Measurements from ENCODE around the gene MVP. TPM values are rescaled to one million over a fixed set of nuclear protein-coding genes. Genes with fewer than 3 reads are reported as not detected.

The MVP gene
- total RNA-seq, 2 donors from 2014 or later, result 175 to 190 TPM

DNA sequence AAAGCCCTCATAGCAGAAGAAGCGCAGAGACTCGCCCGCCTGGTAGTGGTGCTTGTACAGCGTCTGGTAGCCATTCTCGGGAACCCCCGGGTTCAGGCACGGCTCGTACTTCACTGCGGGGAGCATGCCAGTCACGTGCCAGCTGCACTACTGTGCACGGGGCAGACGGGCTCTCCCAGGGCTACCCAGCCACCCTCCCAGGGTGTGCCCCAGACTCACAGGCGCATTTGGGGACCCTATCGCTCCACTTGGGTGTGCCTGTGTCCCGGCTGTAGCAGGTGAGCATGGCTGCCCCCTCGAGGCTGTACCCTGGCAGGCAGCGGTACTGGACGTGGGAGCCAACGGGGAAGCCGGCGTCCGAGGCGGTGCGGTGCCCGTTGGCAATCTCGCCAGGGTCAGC is 53.1 kb downstream of the MVP start:
- H3K36me3 ChIP-seq, result no peaks in the 10 kb centered on the region
- H3K9me3 ChIP-seq, result no peaks in the 10 kb centered on the region
- H3K27ac ChIP-seq, result no peak overlapping the region
- H3K27me3 ChIP-seq (replicated peaks; ENCODE audit: insufficient read depth), result peaks cover 14% of the 10 kb centered on the region
- no peaks in the 10 kb centered on the region for H3K4me1 ChIP-seq (ENCODE audit: control insufficient read depth in 1 of 2, low read depth in 2 of 2)
- ATAC-seq (ENCODE audit: insufficient number of reproducible peaks, low FRiP score, low read depth) (no peak), DNase-seq (ENCODE audit: low spot score) (no peak)
- no peak overlapping the region for H3K4me3 ChIP-seq
- no peak for TF ChIP-seq CTCF (IDR thresholded peaks at IDR 0.05)

GRCh38 chr16:29875206-29875605 is 54.9 kb downstream of the MVP start:
- H3K4me1 ChIP-seq (ENCODE audit: control insufficient read depth in 1 of 2, low read depth in 2 of 2), result no peaks in the 10 kb centered on the region
- TF ChIP-seq CTCF (IDR thresholded peaks at IDR 0.05), result no peak
- H3K36me3 ChIP-seq, result no peaks in the 10 kb centered on the region
- DNase-seq (ENCODE audit: low spot score), result no peak
- ATAC-seq (ENCODE audit: insufficient number of reproducible peaks, low FRiP score, low read depth), result no peak
- no peaks in the 10 kb centered on the region for H3K9me3 ChIP-seq
- no peak overlapping the region for H3K4me3 ChIP-seq
- no peak overlapping the region for H3K27ac ChIP-seq
- H3K27me3 ChIP-seq (replicated peaks; ENCODE audit: insufficient read depth), result peaks cover 14% of the 10 kb centered on the region

DNA sequence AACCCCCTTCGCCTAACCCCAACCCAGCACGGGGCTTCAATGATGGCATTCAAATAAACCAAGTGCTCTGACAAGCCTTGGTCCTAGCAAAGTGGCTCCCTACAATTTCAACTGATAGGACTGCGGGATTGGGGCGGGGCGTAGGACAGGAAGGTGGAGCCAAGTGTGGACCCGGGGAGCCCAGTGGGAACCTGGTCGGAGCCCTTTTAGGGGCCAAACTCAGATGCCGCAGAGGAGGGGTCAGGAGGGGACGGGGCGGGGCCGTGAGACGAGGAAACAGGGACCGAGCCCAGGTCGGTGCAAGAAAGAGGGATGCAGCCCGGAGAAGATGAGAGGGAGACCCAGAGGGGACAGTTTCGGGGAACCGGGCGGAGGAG is 55.9 kb downstream of the MVP start:
- peak overlapping the region; percentile 58 for H3K4me3 ChIP-seq
- no peaks in the 10 kb centered on the region for H3K9me3 ChIP-seq
- no peak for DNase-seq (ENCODE audit: low spot score)
- peaks cover 14% of the 10 kb centered on the region for H3K27me3 ChIP-seq (replicated peaks; ENCODE audit: insufficient read depth)
- no peaks in the 10 kb centered on the region for H3K4me1 ChIP-seq (ENCODE audit: control insufficient read depth in 1 of 2, low read depth in 2 of 2)
- ATAC-seq (ENCODE audit: insufficient number of reproducible peaks, low FRiP score, low read depth), result no peak
- H3K27ac ChIP-seq, result no peak overlapping the region
- TF ChIP-seq CTCF (IDR thresholded peaks at IDR 0.05), result no peak
- H3K36me3 ChIP-seq, result no peaks in the 10 kb centered on the region

DNA sequence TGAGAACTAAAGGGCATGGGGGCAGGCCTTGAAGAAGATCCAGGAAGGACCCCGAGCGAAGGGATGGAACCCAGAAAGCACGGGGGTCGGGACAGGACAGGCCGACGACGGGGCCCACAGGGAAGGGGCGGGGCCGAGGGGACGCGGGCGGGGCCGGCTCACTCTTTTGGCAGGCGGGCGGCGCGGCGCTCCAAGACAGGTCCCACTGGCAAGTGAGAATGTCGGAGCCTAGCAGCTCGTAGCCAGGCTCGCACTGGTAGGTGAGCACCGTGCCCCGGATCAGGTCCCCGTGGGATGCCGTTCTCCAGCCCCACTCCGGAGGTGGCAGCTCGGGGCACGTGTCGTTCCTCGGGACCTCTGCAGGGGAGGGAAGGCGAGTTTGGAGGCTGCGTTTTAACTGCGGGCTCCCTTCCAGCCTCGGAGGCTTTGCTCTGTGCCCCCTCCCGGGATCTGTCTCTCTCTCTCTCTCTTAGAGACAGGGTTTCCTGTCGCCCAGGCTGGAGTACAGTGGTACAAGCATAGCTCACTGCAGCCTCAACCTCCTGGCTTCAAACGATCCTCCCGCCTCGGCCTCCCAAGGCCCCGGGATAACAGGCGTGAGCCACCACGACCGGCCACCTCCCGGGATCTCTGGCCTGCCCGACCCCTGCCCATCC is 56.5 kb downstream of the MVP start:
- H3K9me3 ChIP-seq, result no peaks in the 10 kb centered on the region
- H3K4me1 ChIP-seq (ENCODE audit: control insufficient read depth in 1 of 2, low read depth in 2 of 2), result no peaks in the 10 kb centered on the region
- H3K36me3 ChIP-seq, result no peaks in the 10 kb centered on the region
- peaks cover 14% of the 10 kb centered on the region for H3K27me3 ChIP-seq (replicated peaks; ENCODE audit: insufficient read depth)
- peak overlapping the region; percentile 58 for H3K4me3 ChIP-seq
- ATAC-seq (ENCODE audit: insufficient number of reproducible peaks, low FRiP score, low read depth), result no peak
- no peak for TF ChIP-seq CTCF (IDR thresholded peaks at IDR 0.05)
- no peak for DNase-seq (ENCODE audit: low spot score)
- no peak overlapping the region for H3K27ac ChIP-seq

- DNase-seq (ENCODE audit: low spot score), result no peak
- Histone ChIP-seq H3K9me3 (no peaks in the 10 kb centered on the region), H3K4me3 (peak overlapping the region; percentile 58), H3K4me1 (ENCODE audit: control insufficient read depth in 1 of 2, low read depth in 2 of 2) (no peaks in the 10 kb centered on the region), H3K36me3 (no peaks in the 10 kb centered on the region), H3K27me3 (replicated peaks; ENCODE audit: insufficient read depth) (peaks cover 14% of the 10 kb centered on the region), H3K27ac (no peak overlapping the region)
- TF ChIP-seq CTCF (IDR thresholded peaks at IDR 0.05), result no peak
- ATAC-seq (ENCODE audit: insufficient number of reproducible peaks, low FRiP score, low read depth), result no peak
Observed at GRCh38 chr16:29877266-29877961, 57.2 kb downstream of the MVP start.
